C4-2B (cell line): Measurements from ENCODE around the gene SLC26A4.

Experiments used
- H3K27ac ChIP-seq: fragments of 450-650 bp; 2 replicates; pipeline ENCODE4 v1.5.1; 2017
- ZFX ChIP-seq: fragments of 450-650 bp; IDR thresholded peaks from 2 replicates; pipeline ENCODE4 v1.6.1; 2017
- TF ChIP-seq, protein P1 (sequence below): fragments of 450-650 bp; conservative IDR thresholded peaks from 2 replicates; pipeline ENCODE4 v1.5.1; 2017; ENCODE audit warnings: mild to moderate bottlenecking

The SLC26A4 gene

DNA sequence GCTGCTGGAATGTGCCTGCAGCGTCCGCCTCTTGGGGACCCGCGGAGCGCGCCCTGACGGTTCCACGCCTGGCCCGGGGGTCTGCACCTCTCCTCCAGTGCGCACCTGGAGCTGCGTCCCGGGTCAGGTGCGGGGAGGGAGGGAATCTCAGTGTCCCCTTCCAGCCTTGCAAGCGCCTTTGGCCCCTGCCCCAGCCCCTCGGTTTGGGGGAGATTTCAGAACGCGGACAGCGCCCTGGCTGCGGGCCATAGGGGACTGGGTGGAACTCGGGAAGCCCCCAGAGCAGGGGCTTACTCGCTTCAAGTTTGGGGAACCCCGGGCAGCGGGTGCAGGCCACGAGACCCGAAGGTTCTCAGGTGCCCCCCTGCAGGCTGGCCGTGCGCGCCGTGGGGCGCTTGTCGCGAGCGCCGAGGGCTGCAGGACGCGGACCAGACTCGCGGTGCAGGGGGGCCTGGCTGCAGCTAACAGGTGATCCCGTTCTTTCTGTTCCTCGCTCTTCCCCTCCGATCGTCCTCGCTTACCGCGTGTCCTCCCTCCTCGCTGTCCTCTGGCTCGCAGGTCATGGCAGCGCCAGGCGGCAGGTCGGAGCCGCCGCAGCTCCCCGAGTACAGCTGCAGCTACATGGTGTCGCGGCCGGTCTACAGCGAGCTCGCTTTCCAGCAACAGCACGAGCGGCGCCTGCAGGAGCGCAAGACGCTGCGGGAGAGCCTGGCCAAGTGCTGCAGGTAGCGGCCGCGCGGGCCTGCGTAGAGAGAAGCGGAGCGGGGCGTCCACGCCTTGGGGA lies 645 bp downstream of the SLC26A4 start:
- H3K27ac ChIP-seq: peak overlapping the region; percentile 37
- TF ChIP-seq, protein P1, sequence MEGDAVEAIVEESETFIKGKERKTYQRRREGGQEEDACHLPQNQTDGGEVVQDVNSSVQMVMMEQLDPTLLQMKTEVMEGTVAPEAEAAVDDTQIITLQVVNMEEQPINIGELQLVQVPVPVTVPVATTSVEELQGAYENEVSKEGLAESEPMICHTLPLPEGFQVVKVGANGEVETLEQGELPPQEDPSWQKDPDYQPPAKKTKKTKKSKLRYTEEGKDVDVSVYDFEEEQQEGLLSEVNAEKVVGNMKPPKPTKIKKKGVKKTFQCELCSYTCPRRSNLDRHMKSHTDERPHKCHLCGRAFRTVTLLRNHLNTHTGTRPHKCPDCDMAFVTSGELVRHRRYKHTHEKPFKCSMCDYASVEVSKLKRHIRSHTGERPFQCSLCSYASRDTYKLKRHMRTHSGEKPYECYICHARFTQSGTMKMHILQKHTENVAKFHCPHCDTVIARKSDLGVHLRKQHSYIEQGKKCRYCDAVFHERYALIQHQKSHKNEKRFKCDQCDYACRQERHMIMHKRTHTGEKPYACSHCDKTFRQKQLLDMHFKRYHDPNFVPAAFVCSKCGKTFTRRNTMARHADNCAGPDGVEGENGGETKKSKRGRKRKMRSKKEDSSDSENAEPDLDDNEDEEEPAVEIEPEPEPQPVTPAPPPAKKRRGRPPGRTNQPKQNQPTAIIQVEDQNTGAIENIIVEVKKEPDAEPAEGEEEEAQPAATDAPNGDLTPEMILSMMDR: peak; percentile 81
- TF ChIP-seq ZFX: peak; percentile 32; the same call in 1 of the 2 replicates

DNA sequence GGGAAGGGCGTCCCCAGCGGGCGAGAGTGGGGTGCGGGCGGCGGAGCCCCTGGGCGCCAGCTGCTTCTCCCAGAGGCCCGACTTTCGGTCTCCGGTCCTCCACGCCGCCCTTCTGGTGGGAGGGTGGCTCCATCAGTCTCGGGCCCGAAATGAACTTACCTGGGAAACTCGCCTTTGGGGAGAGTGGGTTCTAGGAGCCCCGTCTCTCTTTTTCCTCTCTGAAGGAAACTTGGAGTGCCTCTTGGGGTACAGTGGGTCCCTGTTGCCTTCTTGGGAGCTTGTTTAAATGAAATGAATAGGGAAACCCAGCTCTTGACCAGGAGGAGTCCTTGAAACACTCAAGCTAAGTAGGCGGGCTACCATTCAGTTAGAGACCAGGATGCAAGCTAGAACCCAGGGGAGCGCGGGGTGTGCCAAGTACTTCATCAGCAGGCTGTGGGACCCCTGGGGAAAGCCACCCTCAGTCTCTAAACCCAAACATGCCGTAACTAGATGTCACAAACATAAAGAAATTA lies 1.3 kb downstream of the SLC26A4 start:
- TF ChIP-seq, protein P1: peak; percentile 66
- TF ChIP-seq ZFX: no peak
- H3K27ac ChIP-seq: peak overlapping the region; percentile 37

DNA sequence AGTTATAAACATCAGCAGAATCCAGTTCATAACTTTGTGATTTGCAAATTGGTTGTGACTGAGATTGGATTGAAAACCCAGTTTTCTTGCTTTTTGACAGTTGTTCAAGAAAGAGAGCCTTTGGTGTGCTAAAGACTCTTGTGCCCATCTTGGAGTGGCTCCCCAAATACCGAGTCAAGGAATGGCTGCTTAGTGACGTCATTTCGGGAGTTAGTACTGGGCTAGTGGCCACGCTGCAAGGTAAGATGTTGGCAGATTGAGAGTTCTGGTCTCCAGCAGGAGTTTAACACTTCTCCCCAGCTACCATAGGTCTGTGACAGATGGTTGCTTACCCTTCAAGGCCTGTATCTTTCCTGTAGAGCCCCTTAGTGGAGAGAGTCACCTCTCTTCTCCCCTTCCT lies 2.6 kb downstream of the SLC26A4 start:
- TF ChIP-seq, protein P1: no peak
- TF ChIP-seq ZFX: no peak
- no peak overlapping the region for H3K27ac ChIP-seq

DNA sequence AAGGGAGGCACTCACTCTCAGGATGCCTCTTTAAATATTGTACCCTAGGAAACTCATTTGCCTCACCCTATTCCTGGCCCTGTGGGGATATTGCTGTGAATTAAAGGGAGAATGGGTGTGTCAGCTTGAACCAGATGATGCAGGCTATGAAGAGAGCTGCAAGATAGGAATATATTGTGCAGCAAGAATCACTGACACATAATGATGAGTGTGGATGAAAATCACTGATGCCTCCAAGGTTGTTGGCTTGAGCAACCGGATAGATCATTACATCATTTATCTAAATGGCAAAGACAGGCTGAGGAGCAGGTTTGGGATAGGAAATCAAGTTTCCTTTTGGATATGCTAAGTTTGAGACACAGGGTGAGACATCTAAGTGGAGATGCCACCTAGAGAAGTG lies 6.2 kb downstream of the SLC26A4 start:
- H3K27ac ChIP-seq: no peak overlapping the region
- TF ChIP-seq ZFX: no peak
- TF ChIP-seq, protein P1: no peak

DNA sequence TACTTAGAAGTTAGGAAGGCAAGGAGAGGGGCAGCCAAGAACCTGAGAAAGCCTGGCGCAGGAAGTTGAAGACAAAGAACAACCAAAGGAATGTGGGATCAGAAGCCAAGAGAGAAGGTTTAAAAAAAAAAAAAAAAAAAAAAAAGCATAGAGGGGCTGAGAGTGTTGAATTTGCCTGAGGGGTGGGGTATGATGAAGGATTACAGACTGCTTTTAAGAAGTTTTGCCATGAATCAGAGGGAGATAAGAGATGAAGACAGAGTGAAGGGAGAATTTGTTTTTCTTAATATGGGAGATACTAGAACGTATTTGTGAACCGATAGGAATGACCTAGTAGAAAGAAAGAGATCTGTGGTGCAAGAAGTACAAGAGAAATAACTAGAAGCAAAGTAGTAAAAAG lies 6.7 kb downstream of the SLC26A4 start:
- no peak for TF ChIP-seq ZFX
- TF ChIP-seq, protein P1: no peak
- no peak overlapping the region for H3K27ac ChIP-seq

DNA sequence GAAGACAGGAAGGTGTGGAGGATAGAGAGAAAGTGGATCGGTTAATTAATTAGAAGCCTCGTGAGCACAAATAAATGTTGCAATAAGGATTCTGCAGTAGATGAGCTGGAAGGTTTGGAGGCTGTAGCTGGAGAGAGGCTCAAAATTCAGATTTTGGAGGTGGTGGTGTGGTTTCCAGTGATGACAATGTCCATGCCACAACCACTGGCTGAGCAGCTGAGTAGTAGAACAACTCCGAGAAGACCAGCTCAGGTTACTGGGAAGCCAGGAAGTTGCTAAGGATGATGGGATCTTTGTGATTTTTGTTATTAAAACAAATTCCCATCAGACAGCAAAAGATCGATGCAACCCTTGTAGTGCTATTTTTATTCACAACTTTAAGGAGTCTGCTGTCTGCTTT lies 7.7 kb downstream of the SLC26A4 start:
- no peak overlapping the region for H3K27ac ChIP-seq
- TF ChIP-seq ZFX: no peak
- TF ChIP-seq, protein P1: no peak

DNA sequence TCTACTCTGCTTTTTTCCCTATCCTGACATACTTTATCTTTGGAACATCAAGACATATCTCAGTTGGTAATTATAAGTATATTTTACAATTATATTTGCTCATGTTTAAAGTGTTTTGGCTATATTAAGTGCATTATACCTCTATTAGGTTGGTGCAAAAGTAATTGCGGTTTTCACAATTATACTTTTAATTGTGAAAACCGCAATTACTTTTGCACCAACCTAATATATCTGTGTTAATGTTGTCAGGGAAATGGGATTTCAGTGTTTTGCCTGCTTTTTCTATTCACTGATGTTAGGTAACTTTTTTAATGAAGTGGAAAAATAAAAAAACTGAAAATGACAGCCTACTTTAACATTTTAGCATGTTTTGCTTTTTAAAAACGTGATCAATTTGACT lies 11.6 kb downstream of the SLC26A4 start:
- H3K27ac ChIP-seq: no peak overlapping the region
- TF ChIP-seq ZFX: no peak
- TF ChIP-seq, protein P1: no peak
